HCT116 (cell line): Measurements from ENCODE around the gene GALNT17. TPM values are rescaled to one million over a fixed set of nuclear protein-coding genes. Genes with fewer than 3 reads are reported as not detected.

Experiments used
- ATAC-seq: fragments of 200-7000 bp; cut with Tn5 transposase; 2 replicates; pipeline ENCODE4 v1.9.1; 2020; ENCODE audit warnings: mild to moderate bottlenecking, moderate library complexity
- BruUV-seq: library from RNA; stranded (reverse); fragments of 400-500 nt; replicated peaks from 2 replicates; lab custom pipeline; 2021; lab: Mats Ljungman, UMichigan
- CTCF ChIA-PET: fragments of 300-600 bp; sonication (Branson Sonifier 250); formaldehyde crosslinking; loops from one replicate; lab custom pipeline; 2021; ENCODE audit warnings: antibody characterized with exemption; lab: Charles Lee
- POLR2A ChIA-PET: fragments of 300-600, 350-600 bp; sonication (Branson Sonifier 250); formaldehyde crosslinking; loops from one replicate; lab custom pipeline; 2021; ENCODE audit warnings: antibody characterized with exemption; lab: Charles Lee
- RAD21 ChIA-PET, 2 experiments: fragments of 300-600 bp; sonication (Branson Sonifier 250); formaldehyde crosslinking; loops; one replicate each; lab custom pipeline; 2023; ENCODE audit warnings: low total read pairs in 2 of 2; ENCODE audit not compliant: uncharacterized antibody in 2 of 2, unreplicated experiment in 2 of 2, low non-redundant PET in 1 of 2; lab: Charles Lee
- DNase-seq: peaks from one replicate; pipeline ENCODE4 v3.0.0-alpha.2; 2010; ENCODE audit warnings: low read depth, low spot score
- H2AFZ ChIP-seq: fragments of 200-600 bp; shearing (Covaris generic), sonication (generic); 2 replicates; pipeline ENCODE4 v1.6.1; 2017; ENCODE audit warnings: low read depth, mixed run types, mixed read lengths, antibody characterized with exemption, low read length; ENCODE audit not compliant: poor library complexity, severe bottlenecking
- H3K27ac ChIP-seq: 2 replicates; pipeline ENCODE4 v1.5.1; 2012; ENCODE audit warnings: low read depth, low read length
- H3K27me3 ChIP-seq: fragments of 200-600 bp; sonication (generic); 2 replicates; pipeline ENCODE4 v1.6.1; 2016; ENCODE audit warnings: mixed run types, low read length, mixed read lengths; ENCODE audit not compliant: insufficient read depth
- H3K36me3 ChIP-seq, 2 experiments: fragments of 200-500 bp in 1 of 2; fragments of 200-600 bp in 1 of 2; sonication (Bioruptor generic) in 1 of 2; sonication (generic) in 1 of 2; 2 replicates each; pipeline versions ENCODE4 v1.5.1 to v1.6.1; 2014 to 2016; ENCODE audit warnings: low read length in 2 of 2, inconsistent platforms in 1 of 2, mixed read lengths in 1 of 2, mixed run types in 1 of 2; ENCODE audit not compliant: insufficient read depth in 2 of 2, control insufficient read depth in 1 of 2
- H3K4me1 ChIP-seq, 2 experiments: fragments of 200-600 bp in 1 of 2; sonication (generic) in 1 of 2; 2 replicates each; pipeline versions ENCODE4 v1.5.1 to v1.6.1; 2012 to 2017; ENCODE audit warnings: low read length in 2 of 2, inconsistent platforms in 1 of 2, mild to moderate bottlenecking in 1 of 2, mixed read lengths in 1 of 2, mixed run types in 1 of 2, moderate library complexity in 1 of 2; ENCODE audit not compliant: insufficient read depth in 2 of 2, control insufficient read depth in 1 of 2
- H3K4me2 ChIP-seq: fragments of 200-600 bp; sonication (generic); 2 replicates; pipeline ENCODE4 v1.6.1; 2017; ENCODE audit warnings: mixed run types, low read length, mixed read lengths
- H3K4me3 ChIP-seq, 2 experiments: fragments of 200-600 bp in 1 of 2; sonication (generic) in 1 of 2; replicated peaks in 1 of 2; 2 replicates each; pipeline ENCODE4 v1.5.1; 2011 to 2016; ENCODE audit warnings: low read length in 2 of 2, control low read depth in 1 of 2, low read depth in 1 of 2, mild to moderate bottlenecking in 1 of 2, mixed read lengths in 1 of 2, mixed run types in 1 of 2
- H3K79me2 ChIP-seq: fragments of 200-600 bp; sonication (generic); 2 replicates; pipeline ENCODE4 v1.6.1; 2017; ENCODE audit warnings: mild to moderate bottlenecking, mixed run types, low read length, moderate library complexity, mixed read lengths; ENCODE audit not compliant: insufficient read depth
- H3K9ac ChIP-seq: fragments of 200-600 bp; sonication (generic); 2 replicates; pipeline ENCODE4 v1.6.1; 2016; ENCODE audit warnings: low read length, mixed read lengths
- H3K9me2 ChIP-seq: fragments of 200-600 bp; sonication (generic), shearing (Covaris generic); 2 replicates; pipeline ENCODE4 v1.6.1; 2017; ENCODE audit warnings: mixed run types, mild to moderate bottlenecking, moderate library complexity; ENCODE audit not compliant: insufficient read depth
- H3K9me3 ChIP-seq, 2 experiments: fragments of 200-500 bp in 1 of 2; fragments of 200-600 bp in 1 of 2; sonication (Bioruptor generic) in 1 of 2; sonication (generic) in 1 of 2; 2 replicates each; pipeline ENCODE4 v1.6.1; 2014 to 2017; ENCODE audit warnings: low read length in 2 of 2, mixed read lengths in 2 of 2, inconsistent platforms in 1 of 2, low read depth in 1 of 2, mild to moderate bottlenecking in 1 of 2, mixed run types in 1 of 2, moderate library complexity in 1 of 2; ENCODE audit not compliant: control insufficient read depth in 1 of 2, insufficient read depth in 1 of 2
- H4K20me1 ChIP-seq: fragments of 200-600 bp; sonication (generic), shearing (Covaris generic); 2 replicates; pipeline ENCODE4 v1.6.1; 2017; ENCODE audit warnings: mixed run types, mild to moderate bottlenecking, moderate library complexity; ENCODE audit not compliant: insufficient read depth
- CBX3 ChIP-seq: IDR thresholded peaks from 2 replicates; pipeline ENCODE4 v1.6.1; 2012; ENCODE audit warnings: low read depth
- CEBPB ChIP-seq: IDR thresholded peaks from 2 replicates; pipeline ENCODE4 v1.6.1; 2012; ENCODE audit warnings: low read depth
- CTCF ChIP-seq, 3 experiments: fragments of 200-600 bp in 1 of 3; sonication (generic) in 1 of 3; IDR thresholded peaks in 2 of 3; conservative IDR thresholded peaks in 1 of 3; 2 replicates each; pipeline ENCODE4 v1.5.1; 2012 to 2017; ENCODE audit warnings: low read depth in 2 of 3, low read length in 2 of 3, antibody characterized with exemption in 1 of 3, borderline replicate concordance in 1 of 3, control low read depth in 1 of 3, mild to moderate bottlenecking in 1 of 3, mixed read lengths in 1 of 3, mixed run types in 1 of 3, moderate library complexity in 1 of 3; ENCODE audit not compliant: insufficient read depth in 1 of 3
- EZH2phosphoT487 ChIP-seq: fragments of 200-600 bp; IDR thresholded peaks from 2 replicates; pipeline ENCODE4 v1.6.1; 2018; ENCODE audit warnings: antibody characterized with exemption, borderline replicate concordance
- FOSL1 ChIP-seq: IDR thresholded peaks from 2 replicates; pipeline ENCODE4 v1.6.1; 2012; ENCODE audit warnings: low read depth
- JUND ChIP-seq: IDR thresholded peaks from 2 replicates; pipeline ENCODE4 v1.6.1; 2012
- POLR2A ChIP-seq: IDR thresholded peaks from 2 replicates; pipeline ENCODE4 v1.7.0; 2011; ENCODE audit warnings: borderline replicate concordance; ENCODE audit not compliant: insufficient read depth, insufficient read length; ENCODE audit errors: extremely low read depth
- RAD21 ChIP-seq: IDR thresholded peaks from 2 replicates; pipeline ENCODE4 v1.6.1; 2012; ENCODE audit warnings: low read depth, mild to moderate bottlenecking
- SIN3A ChIP-seq: IDR thresholded peaks from 2 replicates; pipeline ENCODE4 v1.6.1; 2012; ENCODE audit warnings: low read depth
- SRF ChIP-seq: IDR thresholded peaks from 2 replicates; pipeline ENCODE4 v1.6.1; 2012; ENCODE audit warnings: low read depth
- TCF7L2 ChIP-seq: IDR thresholded peaks from 2 replicates; pipeline ENCODE4 v1.7.0; 2011; ENCODE audit warnings: borderline replicate concordance, inconsistent platforms; ENCODE audit not compliant: insufficient read depth, insufficient read length; ENCODE audit errors: extremely low read depth
- YY1 ChIP-seq: IDR thresholded peaks from 2 replicates; pipeline ENCODE4 v1.6.1; 2011; ENCODE audit warnings: low read length, low read depth, moderate library complexity, mild to moderate bottlenecking; ENCODE audit not compliant: insufficient replicate concordance; ENCODE audit errors: extremely low read depth
- intact Hi-C: fragments of 100-400 bp; cut with micrococcal nuclease; formaldehyde crosslinking; loops from 2 replicates; pipeline ENCODE4 v1.10.0; 2022
- total RNA-seq: library from RNA; stranded (reverse); gene quantifications from one replicate; pipeline ENCODE4 v1.2.1, GENCODE V29; 2021; ENCODE audit not compliant: unreplicated experiment
- TF ChIP-seq, protein P1 (sequence below): IDR thresholded peaks from 2 replicates; pipeline ENCODE4 v1.6.1; 2011; ENCODE audit warnings: mild to moderate bottlenecking, low read length, moderate library complexity; ENCODE audit not compliant: insufficient replicate concordance; ENCODE audit errors: extremely low read depth
- TF ChIP-seq, protein P2 (sequence below): IDR thresholded peaks from 2 replicates; pipeline ENCODE4 v1.6.1; 2012

The GALNT17 gene
- total RNA-seq, 1 experiment from 2014 or later: not detected

GRCh38 chr7:71236230-71237105 lies 104.5 kb downstream of the GALNT17 start:
- POLR2A ChIA-PET: no interaction called here
- intact Hi-C loops: no loop called here

GRCh38 chr7:71237945-71238344 lies 106.0 kb downstream of the GALNT17 start:
- CTCF ChIA-PET: no interaction called here
- RAD21 ChIA-PET: no interaction called here
- H3K27ac ChIP-seq: no peak overlapping the region
- H3K36me3 ChIP-seq: no peaks in the 10 kb centered on the region
- H3K79me2 ChIP-seq: no peaks in the 10 kb centered on the region
- H3K4me3 ChIP-seq: no peak overlapping the region
- no TSS peak for BruUV-seq
- H3K9me2 ChIP-seq: no peaks in the 10 kb centered on the region
- H3K4me1 ChIP-seq: no peaks in the 10 kb centered on the region
- peaks cover 0 to 8% of the 10 kb centered on the region in 2 experiments; a peak in 2 of 4 replicates for H3K9me3 ChIP-seq
- no peak for ATAC-seq
- no peak for DNase-seq
- H3K27me3 ChIP-seq: no peaks in the 10 kb centered on the region
- POLR2A ChIA-PET: no interaction called here
- H2AFZ ChIP-seq: no peak overlapping the region
- no peak overlapping the region for H3K9ac ChIP-seq
- H3K4me2 ChIP-seq: no peak overlapping the region
- no peaks in the 10 kb centered on the region for H4K20me1 ChIP-seq
- intact Hi-C loops: no loop called here
- TF ChIP-seq, protein P1, sequence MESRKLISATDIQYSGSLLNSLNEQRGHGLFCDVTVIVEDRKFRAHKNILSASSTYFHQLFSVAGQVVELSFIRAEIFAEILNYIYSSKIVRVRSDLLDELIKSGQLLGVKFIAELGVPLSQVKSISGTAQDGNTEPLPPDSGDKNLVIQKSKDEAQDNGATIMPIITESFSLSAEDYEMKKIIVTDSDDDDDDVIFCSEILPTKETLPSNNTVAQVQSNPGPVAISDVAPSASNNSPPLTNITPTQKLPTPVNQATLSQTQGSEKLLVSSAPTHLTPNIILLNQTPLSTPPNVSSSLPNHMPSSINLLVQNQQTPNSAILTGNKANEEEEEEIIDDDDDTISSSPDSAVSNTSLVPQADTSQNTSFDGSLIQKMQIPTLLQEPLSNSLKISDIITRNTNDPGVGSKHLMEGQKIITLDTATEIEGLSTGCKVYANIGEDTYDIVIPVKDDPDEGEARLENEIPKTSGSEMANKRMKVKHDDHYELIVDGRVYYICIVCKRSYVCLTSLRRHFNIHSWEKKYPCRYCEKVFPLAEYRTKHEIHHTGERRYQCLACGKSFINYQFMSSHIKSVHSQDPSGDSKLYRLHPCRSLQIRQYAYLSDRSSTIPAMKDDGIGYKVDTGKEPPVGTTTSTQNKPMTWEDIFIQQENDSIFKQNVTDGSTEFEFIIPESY: no peak
- TF ChIP-seq SRF: no peak
- no peak for TF ChIP-seq EZH2phosphoT487
- TF ChIP-seq TCF7L2: no peak
- no peak for TF ChIP-seq RAD21
- TF ChIP-seq JUND: no peak
- TF ChIP-seq SIN3A: no peak
- no peak for TF ChIP-seq CTCF (IDR thresholded peaks at IDR 0.05 in 2 of 3, conservative IDR thresholded peaks at IDR 0.05 in 1 of 3; ENCODE audit: borderline replicate concordance in 1 of 3, insufficient read depth in 1 of 3, low read depth in 2 of 3, low read length in 2 of 3)
- TF ChIP-seq, protein P2, sequence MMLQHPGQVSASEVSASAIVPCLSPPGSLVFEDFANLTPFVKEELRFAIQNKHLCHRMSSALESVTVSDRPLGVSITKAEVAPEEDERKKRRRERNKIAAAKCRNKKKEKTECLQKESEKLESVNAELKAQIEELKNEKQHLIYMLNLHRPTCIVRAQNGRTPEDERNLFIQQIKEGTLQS: no peak
- TF ChIP-seq POLR2A: no peak
- TF ChIP-seq FOSL1: no peak
- TF ChIP-seq CBX3: no peak
- TF ChIP-seq CEBPB: no peak

More at GRCh38 chr7:71236230-71237105, 104.5 kb downstream of the GALNT17 start:
- no TSS peak for BruUV-seq
- DNase-seq (no peak), ATAC-seq (no peak)
- H3K79me2 ChIP-seq: no peaks in the 10 kb centered on the region
- peaks cover 0 to 8% of the 10 kb centered on the region in 2 experiments; a peak in 2 of 4 replicates for H3K9me3 ChIP-seq
- no peaks in the 10 kb centered on the region for H3K27me3 ChIP-seq
- no peak overlapping the region for H3K4me2 ChIP-seq
- H3K4me3 ChIP-seq: no peak overlapping the region
- H3K27ac ChIP-seq: no peak overlapping the region
- H3K9me2 ChIP-seq: no peaks in the 10 kb centered on the region
- ChIA-PET CTCF (no interaction called here), RAD21 (no interaction called here)
- no peaks in the 10 kb centered on the region for H4K20me1 ChIP-seq
- H3K9ac ChIP-seq: no peak overlapping the region
- H3K36me3 ChIP-seq: no peaks in the 10 kb centered on the region
- TF ChIP-seq FOSL1 (no peak), CBX3 (no peak), YY1 (no peak), SIN3A (no peak), CEBPB (no peak)
- TF ChIP-seq, protein P2: no peak
- H2AFZ ChIP-seq: no peak overlapping the region
- H3K4me1 ChIP-seq: no peaks in the 10 kb centered on the region
